IMR-90 (cell line): ENCODE results near the gene PAPPA. TPM values are rescaled to one million over a fixed set of nuclear protein-coding genes. Genes with fewer than 3 reads are reported as not detected.

Experiments
- ATAC-seq: fragments of 200-7000 bp; cut with Tn5 transposase; 2 replicates; pipeline ENCODE4 v1.9.1; 2020; ENCODE audit warnings: low read depth, mild to moderate bottlenecking, moderate library complexity
- BruUV-seq: library from RNA; stranded (reverse); fragments of 400-500 nt; replicated peaks from 2 replicates; lab custom pipeline; 2021; lab: Mats Ljungman, UMichigan
- CTCF ChIA-PET: fragments of 300-600 bp; formaldehyde crosslinking; extraction: SDS; loops from one replicate; lab custom pipeline; 2021; ENCODE audit warnings: antibody characterized with exemption; lab: Yijun Ruan, JAX
- POLR2A ChIA-PET: fragments of 300-600 bp; sonication (Branson Sonifier 250); formaldehyde crosslinking; loops from one replicate; lab custom pipeline; 2022; ENCODE audit warnings: antibody characterized with exemption; ENCODE audit not compliant: unreplicated experiment; lab: Charles Lee
- DNase-seq: peaks from one replicate; pipeline ENCODE4 v3.0.0; 2013
- H2AFZ ChIP-seq: replicated peaks from 2 replicates; pipeline ENCODE3; 2013; ENCODE audit warnings: low read length, mild to moderate bottlenecking; ENCODE audit not compliant: poor library complexity
- H2AK5ac ChIP-seq: 2 replicates; pipeline ENCODE4 v1.6.1; 2013; ENCODE audit warnings: low read depth, low read length, inconsistent platforms
- H2AK9ac ChIP-seq: replicated peaks from 2 replicates; pipeline ENCODE3; 2013; ENCODE audit warnings: mild to moderate bottlenecking, low read depth, low read length, moderate library complexity; ENCODE audit not compliant: poor library complexity
- H2BK120ac ChIP-seq: 2 replicates; pipeline ENCODE4 v1.6.1; 2013; ENCODE audit warnings: low read depth, low read length, inconsistent platforms
- H2BK15ac ChIP-seq: 3 replicates; pipeline ENCODE4 v1.6.1; 2013; ENCODE audit warnings: low read depth, low read length, inconsistent platforms
- H2BK20ac ChIP-seq: 2 replicates; pipeline ENCODE4 v1.6.1; 2013; ENCODE audit warnings: low read depth, mild to moderate bottlenecking, inconsistent platforms, low read length, moderate library complexity
- H2BK5ac ChIP-seq: 2 replicates; pipeline ENCODE4 v1.6.1; 2013; ENCODE audit warnings: mild to moderate bottlenecking, low read depth, low read length, inconsistent platforms; ENCODE audit not compliant: poor library complexity, severe bottlenecking
- H3K14ac ChIP-seq: replicated peaks from 2 replicates; pipeline ENCODE4 v1.6.1; 2013; ENCODE audit warnings: low read depth, low read length, inconsistent platforms
- H3K18ac ChIP-seq: 2 replicates; pipeline ENCODE4 v1.6.1; 2013; ENCODE audit warnings: low read depth, low read length, control low read depth
- H3K23ac ChIP-seq: 2 replicates; pipeline ENCODE4 v1.6.1; 2013; ENCODE audit warnings: low read depth, low read length, inconsistent platforms
- H3K27ac ChIP-seq: 2 replicates; pipeline ENCODE4 v1.5.1; 2013; ENCODE audit warnings: mild to moderate bottlenecking, control low read depth, low read length; ENCODE audit not compliant: insufficient read depth
- H3K27me3 ChIP-seq: 2 replicates; pipeline ENCODE4 v1.6.1; 2013; ENCODE audit warnings: low read length; ENCODE audit not compliant: control insufficient read depth, insufficient read depth
- H3K36me3 ChIP-seq: 2 replicates; pipeline ENCODE4 v1.6.1; 2013; ENCODE audit warnings: low read length, mixed read lengths; ENCODE audit not compliant: control insufficient read depth, insufficient read depth
- H3K4ac ChIP-seq: 2 replicates; pipeline ENCODE4 v1.6.1; 2013; ENCODE audit warnings: low read depth, low read length, inconsistent platforms
- H3K4me1 ChIP-seq: 2 replicates; pipeline ENCODE4 v1.6.1; 2013; ENCODE audit warnings: low read length, mixed read lengths; ENCODE audit not compliant: control insufficient read depth, insufficient read depth
- H3K4me2 ChIP-seq: 2 replicates; pipeline ENCODE4 v1.6.1; 2013; ENCODE audit warnings: low read depth, mild to moderate bottlenecking, control low read depth, low read length, moderate library complexity
- H3K4me3 ChIP-seq: 2 replicates; pipeline ENCODE4 v1.5.1; 2013; ENCODE audit warnings: low read depth, mild to moderate bottlenecking, control low read depth, low read length, moderate library complexity; ENCODE audit not compliant: insufficient read depth
- H3K56ac ChIP-seq: 2 replicates; pipeline ENCODE4 v1.6.1; 2013; ENCODE audit warnings: low read length, inconsistent platforms; ENCODE audit not compliant: insufficient read depth; ENCODE audit errors: extremely low read depth
- H3K79me1 ChIP-seq, 2 experiments: 2 replicates each; pipeline ENCODE4 v1.6.1; 2013; ENCODE audit warnings: low read length in 2 of 2, inconsistent platforms in 1 of 2, low read depth in 1 of 2
- H3K9ac ChIP-seq: 2 replicates; pipeline ENCODE4 v1.6.1; 2013; ENCODE audit warnings: low read depth, low read length, control low read depth
- H3K9me1 ChIP-seq: 2 replicates; pipeline ENCODE4 v1.6.1; 2013; ENCODE audit warnings: low read length, inconsistent platforms; ENCODE audit not compliant: insufficient read depth
- H3K9me3 ChIP-seq: 2 replicates; pipeline ENCODE4 v1.6.1; 2013; ENCODE audit warnings: low read length; ENCODE audit not compliant: control insufficient read depth, insufficient read depth
- H4K20me1 ChIP-seq: 2 replicates; pipeline ENCODE4 v1.6.1; 2013; ENCODE audit warnings: low read length, inconsistent platforms; ENCODE audit not compliant: insufficient read depth
- H4K5ac ChIP-seq: 2 replicates; pipeline ENCODE4 v1.6.1; 2013; ENCODE audit warnings: mild to moderate bottlenecking, low read depth, low read length, control low read depth
- H4K8ac ChIP-seq, 2 experiments: 2 replicates each; pipeline ENCODE4 v1.6.1; 2013; ENCODE audit warnings: low read depth in 2 of 2, low read length in 2 of 2, control low read depth in 1 of 2, inconsistent platforms in 1 of 2
- H4K91ac ChIP-seq: 2 replicates; pipeline ENCODE4 v1.6.1; 2013; ENCODE audit warnings: low read depth, low read length, inconsistent platforms; ENCODE audit not compliant: insufficient read depth
- BHLHE40 ChIP-seq: fragments of 150-350 bp; IDR thresholded peaks from 2 replicates; pipeline ENCODE4 v1.6.1; 2016; ENCODE audit warnings: mild to moderate bottlenecking, low read depth, low read length
- CEBPB ChIP-seq: IDR thresholded peaks from 2 replicates; pipeline ENCODE4 v1.6.1; 2012; ENCODE audit warnings: low read depth, low read length, improper control_type of control experiment
- CHD1 ChIP-seq: IDR thresholded peaks from 2 replicates; pipeline ENCODE4 v1.6.1; 2012; ENCODE audit warnings: low read depth, low read length, improper control_type of control experiment
- FOS ChIP-seq: fragments of 150-350 bp; IDR thresholded peaks from 2 replicates; pipeline ENCODE4 v1.6.1; 2016; ENCODE audit warnings: low read depth, low read length
- MAFK ChIP-seq: IDR thresholded peaks from 2 replicates; pipeline ENCODE4 v1.6.1; 2012; ENCODE audit warnings: low read depth, low read length, improper control_type of control experiment
- MAZ ChIP-seq: IDR thresholded peaks from 2 replicates; pipeline ENCODE4 v1.6.1; 2012; ENCODE audit warnings: low read depth, mild to moderate bottlenecking, low read length, improper control_type of control experiment, moderate library complexity, borderline replicate concordance
- MXI1 ChIP-seq: IDR thresholded peaks from 2 replicates; pipeline ENCODE4 v1.6.1; 2012; ENCODE audit warnings: low read depth, mild to moderate bottlenecking, low read length, moderate library complexity, borderline replicate concordance
- NFE2L2 ChIP-seq: fragments of 150-350 bp; IDR thresholded peaks from 2 replicates; pipeline ENCODE4 v1.6.1; 2016; ENCODE audit warnings: low read depth, mild to moderate bottlenecking, low read length
- POLR2A ChIP-seq: IDR thresholded peaks from 2 replicates; pipeline ENCODE4 v1.6.1; 2012; ENCODE audit warnings: mild to moderate bottlenecking, low read depth, low read length
- RAD21 ChIP-seq: IDR thresholded peaks from 2 replicates; pipeline ENCODE4 v1.6.1; 2012; ENCODE audit warnings: low read length, improper control_type of control experiment
- RCOR1 ChIP-seq: IDR thresholded peaks from 2 replicates; pipeline ENCODE4 v1.6.1; 2012; ENCODE audit warnings: mild to moderate bottlenecking, low read length, improper control_type of control experiment; ENCODE audit not compliant: insufficient replicate concordance
- RFX5 ChIP-seq: IDR thresholded peaks from 2 replicates; pipeline ENCODE4 v1.8.0; 2012; ENCODE audit warnings: low read depth, mild to moderate bottlenecking, low read length, moderate library complexity
- SMC3 ChIP-seq: fragments of 150-350 bp; IDR thresholded peaks from 2 replicates; pipeline ENCODE4 v1.6.1; 2016; ENCODE audit warnings: low read depth, mild to moderate bottlenecking, antibody characterized with exemption, low read length, moderate library complexity
- WGBS, 2 experiments: methylation state at CpG; one replicate each; pipeline versions ENCODE4 v1.1.5 to v1.1.7; 2013; ENCODE audit warnings: missing lambda C conversion rate in 2 of 2; ENCODE audit not compliant: insufficient read length in 1 of 2; ENCODE audit errors: extremely low coverage in 2 of 2; 5-methylcytosine and 5-hydroxymethylcytosine counted together
- dilution Hi-C: fragments of 300-500 bp; cut with HindIII; formaldehyde crosslinking; loops from one replicate; pipeline ENCODE4 v1.14.3; 2018; ENCODE audit warnings: low sequenced_read_pairs; ENCODE audit not compliant: unreplicated experiment
- in situ Hi-C: fragments of 300-500 bp; cut with MboI; formaldehyde crosslinking; loops from 3 replicates; pipeline ENCODE4 v1.14.3; 2019; ENCODE audit warnings: low sequenced_read_pairs, inconsistent platforms, mixed read lengths
- intact Hi-C: fragments of 100-400 bp; cut with micrococcal nuclease; formaldehyde crosslinking; loops from 2 replicates; pipeline ENCODE4 v1.10.0; 2022
- polyA plus RNA-seq, 3 experiments: library from polyadenylated mRNA; depleted of rRNA; stranded (reverse); fragments of >200 nt; gene quantifications; 2 replicates each; pipeline ENCODE4 v1.2.3, GENCODE V29; 2012; ENCODE audit warnings: low replicate concordance in 1 of 3
- total RNA-seq: library from RNA; depleted of rRNA; stranded (reverse); fragments of >200 nt; gene quantifications from 2 replicates; pipeline ENCODE4 v1.2.3, GENCODE V29; 2012
- TF ChIP-seq, protein P1 (sequence below): fragments of 150-350 bp; IDR thresholded peaks from 2 replicates; pipeline ENCODE4 v1.6.1; 2016; ENCODE audit warnings: low read depth, mild to moderate bottlenecking, low read length, moderate library complexity, borderline replicate concordance
- TF ChIP-seq, protein P2 (sequence below): conservative IDR thresholded peaks from 2 replicates; pipeline ENCODE4 v1.5.1; 2012; ENCODE audit warnings: mild to moderate bottlenecking, low read depth, low read length, improper control_type of control experiment
- TF ChIP-seq, protein P3 (sequence below): fragments of 150-350 bp; IDR thresholded peaks from 2 replicates; pipeline ENCODE4 v1.6.1; 2017; ENCODE audit warnings: mild to moderate bottlenecking, antibody characterized with exemption, low read length, low read depth

PAPPA gene
- total and polyA plus RNA-seq, 2 of the 4 experiments (the other 2 are of a cell fraction), result 8.3 to 12.4 TPM

DNA sequence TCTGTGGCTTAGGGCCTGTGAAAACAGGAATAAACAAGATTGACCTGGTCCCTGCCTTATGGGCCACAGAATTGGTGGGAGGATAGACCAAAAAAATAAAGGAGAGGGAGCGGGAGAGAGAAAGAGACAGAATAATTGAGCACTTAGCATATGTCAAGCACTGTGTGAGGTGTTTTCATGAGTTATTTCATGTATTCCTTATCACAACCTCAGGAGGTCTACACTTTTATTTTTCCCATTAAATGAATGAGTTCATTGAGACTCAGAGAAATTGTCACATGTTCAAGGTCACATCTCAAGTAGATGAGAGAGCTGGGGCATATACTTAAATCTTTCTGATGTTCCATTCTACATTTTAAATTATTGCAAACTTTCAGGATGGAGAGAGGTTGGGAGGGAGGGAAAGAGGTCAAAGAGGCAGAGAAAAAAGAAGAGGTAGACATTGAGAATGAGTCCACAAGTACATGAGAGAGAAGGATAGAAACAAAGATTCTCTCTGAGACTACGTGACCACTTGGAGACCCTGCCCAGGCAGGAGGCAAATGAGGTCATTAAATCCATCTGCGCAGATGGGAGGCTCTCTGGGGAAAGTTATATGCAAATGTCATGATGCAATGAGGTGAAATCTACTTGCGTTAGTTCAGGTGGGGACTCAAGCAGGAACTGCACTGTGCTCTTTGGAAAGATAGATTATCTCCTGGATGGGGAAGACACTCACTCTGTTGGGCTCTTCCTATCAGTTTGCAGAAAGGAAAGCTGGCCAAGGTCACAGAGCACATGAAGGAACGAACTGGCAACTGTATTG is 241.5 kb downstream of the PAPPA start:
- H2AK5ac ChIP-seq, result no peak overlapping the region
- no peak overlapping the region for H4K91ac ChIP-seq
- H3K18ac ChIP-seq, result no peak overlapping the region
- no peak overlapping the region for H3K56ac ChIP-seq
- in situ Hi-C loops, result no loop called here
- no peak overlapping the region for H2BK120ac ChIP-seq
- H4K20me1 ChIP-seq, result 0 out of 2 replicates have a peak, but pooled peaks cover 6% of the 10 kb centered on the region
- ChIA-PET POLR2A (no interaction called here), CTCF (no interaction called here)
- H3K14ac ChIP-seq, result no peak overlapping the region
- no peak for DNase-seq
- H3K36me3 ChIP-seq, result peaks cover 73% of the 10 kb centered on the region
- no peak overlapping the region for H3K4me3 ChIP-seq
- no peak for ATAC-seq
- no peak overlapping the region for H2AFZ ChIP-seq
- H4K8ac ChIP-seq, result no peak overlapping the region
- no peak overlapping the region for H2BK5ac ChIP-seq
- no peak overlapping the region for H3K4me2 ChIP-seq
- no peaks in the 10 kb centered on the region for H3K79me1 ChIP-seq
- H3K4me1 ChIP-seq, result peaks cover 5% of the 10 kb centered on the region
- no TSS peak for BruUV-seq
- TF ChIP-seq RAD21 (no peak), FOS (no peak), CEBPB (no peak), MXI1 (no peak), BHLHE40 (no peak), MAZ (no peak), NFE2L2 (no peak), SMC3 (no peak), RFX5 (no peak), MAFK (no peak), RCOR1 (no peak), CHD1 (no peak), POLR2A (no peak)
- TF ChIP-seq, protein P1, sequence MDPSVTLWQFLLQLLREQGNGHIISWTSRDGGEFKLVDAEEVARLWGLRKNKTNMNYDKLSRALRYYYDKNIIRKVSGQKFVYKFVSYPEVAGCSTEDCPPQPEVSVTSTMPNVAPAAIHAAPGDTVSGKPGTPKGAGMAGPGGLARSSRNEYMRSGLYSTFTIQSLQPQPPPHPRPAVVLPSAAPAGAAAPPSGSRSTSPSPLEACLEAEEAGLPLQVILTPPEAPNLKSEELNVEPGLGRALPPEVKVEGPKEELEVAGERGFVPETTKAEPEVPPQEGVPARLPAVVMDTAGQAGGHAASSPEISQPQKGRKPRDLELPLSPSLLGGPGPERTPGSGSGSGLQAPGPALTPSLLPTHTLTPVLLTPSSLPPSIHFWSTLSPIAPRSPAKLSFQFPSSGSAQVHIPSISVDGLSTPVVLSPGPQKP, result no peak
- TF ChIP-seq, protein P2, sequence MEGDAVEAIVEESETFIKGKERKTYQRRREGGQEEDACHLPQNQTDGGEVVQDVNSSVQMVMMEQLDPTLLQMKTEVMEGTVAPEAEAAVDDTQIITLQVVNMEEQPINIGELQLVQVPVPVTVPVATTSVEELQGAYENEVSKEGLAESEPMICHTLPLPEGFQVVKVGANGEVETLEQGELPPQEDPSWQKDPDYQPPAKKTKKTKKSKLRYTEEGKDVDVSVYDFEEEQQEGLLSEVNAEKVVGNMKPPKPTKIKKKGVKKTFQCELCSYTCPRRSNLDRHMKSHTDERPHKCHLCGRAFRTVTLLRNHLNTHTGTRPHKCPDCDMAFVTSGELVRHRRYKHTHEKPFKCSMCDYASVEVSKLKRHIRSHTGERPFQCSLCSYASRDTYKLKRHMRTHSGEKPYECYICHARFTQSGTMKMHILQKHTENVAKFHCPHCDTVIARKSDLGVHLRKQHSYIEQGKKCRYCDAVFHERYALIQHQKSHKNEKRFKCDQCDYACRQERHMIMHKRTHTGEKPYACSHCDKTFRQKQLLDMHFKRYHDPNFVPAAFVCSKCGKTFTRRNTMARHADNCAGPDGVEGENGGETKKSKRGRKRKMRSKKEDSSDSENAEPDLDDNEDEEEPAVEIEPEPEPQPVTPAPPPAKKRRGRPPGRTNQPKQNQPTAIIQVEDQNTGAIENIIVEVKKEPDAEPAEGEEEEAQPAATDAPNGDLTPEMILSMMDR, result no peak
- TF ChIP-seq, protein P3, sequence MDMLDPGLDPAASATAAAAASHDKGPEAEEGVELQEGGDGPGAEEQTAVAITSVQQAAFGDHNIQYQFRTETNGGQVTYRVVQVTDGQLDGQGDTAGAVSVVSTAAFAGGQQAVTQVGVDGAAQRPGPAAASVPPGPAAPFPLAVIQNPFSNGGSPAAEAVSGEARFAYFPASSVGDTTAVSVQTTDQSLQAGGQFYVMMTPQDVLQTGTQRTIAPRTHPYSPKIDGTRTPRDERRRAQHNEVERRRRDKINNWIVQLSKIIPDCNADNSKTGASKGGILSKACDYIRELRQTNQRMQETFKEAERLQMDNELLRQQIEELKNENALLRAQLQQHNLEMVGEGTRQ, result no peak
- no peak overlapping the region for H2BK15ac ChIP-seq
- H4K5ac ChIP-seq, result no peak overlapping the region
- dilution Hi-C loops, result no loop called here
- H3K9me3 ChIP-seq, result no peaks in the 10 kb centered on the region
- H3K4ac ChIP-seq, result no peak overlapping the region
- WGBS, 2 experiments, result no CpG with 5 or more reads among the region's 5 CpGs
- no peak overlapping the region for H2BK20ac ChIP-seq
- H3K23ac ChIP-seq, result no peak overlapping the region
- H3K27me3 ChIP-seq, result no peaks in the 10 kb centered on the region
- no peak overlapping the region for H3K9ac ChIP-seq
- no peak overlapping the region for H2AK9ac ChIP-seq
- H3K27ac ChIP-seq, result no peak overlapping the region
- intact Hi-C loops, result no loop called here
- peaks cover 5% of the 10 kb centered on the region for H3K9me1 ChIP-seq
